Pancreas (tissue), 10 donors: ENCODE measurements around the gene IMMP2L. TPM values are rescaled to one million over a fixed set of nuclear protein-coding genes. Genes with fewer than 3 reads are reported as not detected.
A peak's percentile ranks its signal among the peaks of the same experiment; 100 is the strongest.

Experiments
- ATAC-seq, 4 donors: fragments of 200-7000 bp; cut with Tn5 transposase; one replicate each; pipeline versions ENCODE4 v1.8.0 to v1.9.1; 2020; ENCODE audit warnings: mild to moderate bottlenecking in 4 of 4, moderate library complexity in 4 of 4
- DNase-seq, 6 donors: peaks; one replicate each; pipeline ENCODE4 v3.0.0-alpha.2; 2020
- FAIRE-seq: peaks from 2 replicates; lab custom pipeline; 2012; peaks lifted over from hg19 to GRCh38; lab: Jason Lieb, UNC
- H3K27ac ChIP-seq, 4 donors: fragments of 200-600 bp; sonication (generic); 1 replicate in 3 of 4; 2 replicates in 1 of 4; pipeline versions ENCODE4 v1.5.0 to v1.8.0; 2020
- H3K27me3 ChIP-seq, 4 donors: fragments of 200-600 bp; one replicate each; pipeline ENCODE4 v1.8.0; 2021
- H3K36me3 ChIP-seq, 3 donors: fragments of 200-600 bp; sonication (generic) in 1 of 3; one replicate each; pipeline versions ENCODE4 v1.5.0 to v1.8.0; 2020 to 2021
- H3K4me1 ChIP-seq, 3 donors: fragments of 200-600 bp; one replicate each; pipeline ENCODE4 v1.8.0; 2021
- H3K4me3 ChIP-seq, 4 donors: fragments of 200-600 bp; sonication (generic) in 2 of 4; one replicate each; pipeline versions ENCODE4 v1.5.0 to v1.8.0; 2020 to 2021
- H3K9me3 ChIP-seq, 4 donors: fragments of 200-600 bp; one replicate each; pipeline ENCODE4 v1.8.0; 2021
- CTCF ChIP-seq, 4 donors: fragments of 200-600 bp; sonication (generic) in 3 of 4; IDR thresholded peaks; one replicate each; pipeline versions ENCODE4 v1.5.0 to v1.8.0; 2021; ENCODE audit warnings: antibody characterized with exemption in 4 of 4
- WGBS, 2 donors: extraction: QIAGEN DNeasy Blood & Tissue Kit; methylation state at CpG; one replicate each; pipeline ENCODE4 v1.1.7; 2013; 5-methylcytosine and 5-hydroxymethylcytosine counted together
- intact Hi-C, 3 donors: fragments of 100-400 bp; cut with DNase I; formaldehyde crosslinking; loops; one replicate each; pipeline versions ENCODE4 v1.11.1 to v1.14.2; 2022
- polyA plus RNA-seq, 2 donors: library from polyadenylated mRNA; stranded (reverse); fragments of 200-250 nt; gene quantifications; one replicate each; pipeline ENCODE4 v1.2.3, GENCODE V29; 2013
- total RNA-seq, 6 donors: library from RNA; stranded (reverse); fragmentation: NEBNext Ultra II Directional in 4 of 6; extraction: Animal tissue kit (Norgen Biotek cat#: 25700) in 4 of 6; gene quantifications; one replicate each; pipeline versions ENCODE4 v1.2.1 to v1.2.4, GENCODE V29; 2021 to 2023
- donor health status: healthy with polysubstance abuse.
- donor health status: DM: no; HTN: no; CAD: no; lungs with moderate emphysema.
- donor health status: DM: no; HTN: no; CAD: no.
- donor health status: control.
- donor health status: control.
- donor health status: Bipolar disorder and iron deficiency.
- donor health status: DM: yes; HTN: yes; CAD: no.
- donor health status: DM: no; HTN: no; CAD: no.
- donor health status: DM: no; HTN: no; CAD: no.
- donor health status: DM: yes; HTN: yes; CAD: no.

The IMMP2L gene
- total and polyA plus RNA-seq, 8 donors, result 7.3 to 30.0 (median 12.9) TPM

- no peak for ATAC-seq
- H3K36me3 ChIP-seq, result no peaks in the 10 kb centered on the region
- H3K27me3 ChIP-seq, result no peaks in the 10 kb centered on the region
- TF ChIP-seq CTCF (IDR thresholded peaks at IDR 0.05), result no peak
- no peak for DNase-seq
- intact Hi-C loops, result no loop called here
- no peak overlapping the region for H3K27ac ChIP-seq
- no peaks in the 10 kb centered on the region for H3K9me3 ChIP-seq
- FAIRE-seq, result no peak
- no peaks in the 10 kb centered on the region for H3K4me1 ChIP-seq
- WGBS, 2 donors, result 91 to 96% methylated on average over 1 of the region's 1 CpG
- no peak overlapping the region for H3K4me3 ChIP-seq
Measured at GRCh38 chr7:110871856-110872255, 690.4 kb downstream of the IMMP2L start.

- Histone ChIP-seq H3K4me1 (no peaks in the 10 kb centered on the region), H3K9me3 (no peaks in the 10 kb centered on the region), H3K4me3 (no peak overlapping the region), H3K36me3 (no peaks in the 10 kb centered on the region), H3K27me3 (no peaks in the 10 kb centered on the region), H3K27ac (no peak overlapping the region)
- FAIRE-seq (no peak), DNase-seq (no peak), ATAC-seq (no peak)
- WGBS, 2 donors, result 88 to 93% methylated on average over 6 of the region's 6 CpGs
- TF ChIP-seq CTCF (IDR thresholded peaks at IDR 0.05), result no peak
- intact Hi-C loops, result no loop called here
Measured at GRCh38 chr7:110870926-110871325, 691.4 kb downstream of the IMMP2L start.

- H3K9me3 ChIP-seq, result no peaks in the 10 kb centered on the region
- DNase-seq (no peak), FAIRE-seq (no peak), ATAC-seq (peak in 2 of 4 donors; percentile 28 to 44)
- H3K4me3 ChIP-seq, result no peak overlapping the region
- no peaks in the 10 kb centered on the region for H3K36me3 ChIP-seq
- no peaks in the 10 kb centered on the region for H3K27me3 ChIP-seq
- no peak overlapping the region for H3K27ac ChIP-seq
- no peak for TF ChIP-seq CTCF (IDR thresholded peaks at IDR 0.05)
- H3K4me1 ChIP-seq, result no peaks in the 10 kb centered on the region
- intact Hi-C loops, result no loop called here
Measured at GRCh38 chr7:110868458-110868857, 693.8 kb downstream of the IMMP2L start.

- H3K4me1 ChIP-seq, result no peaks in the 10 kb centered on the region
- no peak for ATAC-seq
- H3K27ac ChIP-seq, result no peak overlapping the region
- 90 to 92% methylated on average over 4 of the region's 4 CpGs for WGBS, 2 donors
- intact Hi-C loops, result no loop called here
- TF ChIP-seq CTCF (IDR thresholded peaks at IDR 0.05), result no peak
- H3K9me3 ChIP-seq, result no peaks in the 10 kb centered on the region
- no peak for FAIRE-seq
- no peaks in the 10 kb centered on the region for H3K27me3 ChIP-seq
- no peaks in the 10 kb centered on the region for H3K36me3 ChIP-seq
- no peak for DNase-seq
- H3K4me3 ChIP-seq, result no peak overlapping the region
Measured at GRCh38 chr7:110867771-110868170, 694.5 kb downstream of the IMMP2L start.

- no peaks in the 10 kb centered on the region for H3K9me3 ChIP-seq
- 96 to 98% methylated on average over 2 of the region's 2 CpGs for WGBS, 2 donors
- FAIRE-seq (no peak), ATAC-seq (no peak), DNase-seq (no peak)
- intact Hi-C loops, result no loop called here
- no peak overlapping the region for H3K27ac ChIP-seq
- no peaks in the 10 kb centered on the region for H3K4me1 ChIP-seq
- no peaks in the 10 kb centered on the region for H3K36me3 ChIP-seq
- no peak overlapping the region for H3K4me3 ChIP-seq
- TF ChIP-seq CTCF (IDR thresholded peaks at IDR 0.05), result no peak
- no peaks in the 10 kb centered on the region for H3K27me3 ChIP-seq
Measured at GRCh38 chr7:110863258-110863657, 699.0 kb downstream of the IMMP2L start.
